H9 (cell line): Measurements from ENCODE around the gene ARHGEF33. TPM values are rescaled to one million over a fixed set of nuclear protein-coding genes. Genes with fewer than 3 reads are reported as not detected.

Source experiments
- DNase-seq: peaks from one replicate; pipeline ENCODE4 v3.0.0-alpha.2; 2017
- H2AFZ ChIP-seq: one replicate; pipeline ENCODE4 v1.6.1; 2013; ENCODE audit warnings: mild to moderate bottlenecking, low read length, control low read depth, moderate library complexity
- H2AK5ac ChIP-seq: 2 replicates; pipeline ENCODE4 v1.6.1; 2013; ENCODE audit warnings: low read length, control low read depth, mixed read lengths; ENCODE audit not compliant: insufficient read length
- H2BK120ac ChIP-seq: one replicate; pipeline ENCODE4 v1.6.1; 2013; ENCODE audit warnings: low read depth, mild to moderate bottlenecking, low read length, control low read depth, inconsistent platforms; ENCODE audit not compliant: poor library complexity, severe bottlenecking
- H2BK12ac ChIP-seq: 2 replicates; pipeline ENCODE4 v1.6.1; 2013; ENCODE audit warnings: low read length, control low read depth, mixed read lengths, low read depth; ENCODE audit not compliant: insufficient read length
- H2BK15ac ChIP-seq: 2 replicates; pipeline ENCODE4 v1.6.1; 2013; ENCODE audit warnings: low read depth, low read length, control low read depth
- H2BK20ac ChIP-seq: one replicate; pipeline ENCODE4 v1.6.1; 2013; ENCODE audit warnings: low read depth, mild to moderate bottlenecking, low read length, control low read depth, inconsistent platforms; ENCODE audit not compliant: poor library complexity, severe bottlenecking
- H2BK5ac ChIP-seq: 2 replicates; pipeline ENCODE4 v1.6.1; 2013; ENCODE audit warnings: low read length, control low read depth, mixed read lengths; ENCODE audit not compliant: insufficient read length
- H3K14ac ChIP-seq: 2 replicates; pipeline ENCODE4 v1.6.1; 2013; ENCODE audit warnings: low read length, control low read depth; ENCODE audit not compliant: insufficient read depth
- H3K18ac ChIP-seq: 2 replicates; pipeline ENCODE4 v1.6.1; 2013; ENCODE audit warnings: low read depth, mild to moderate bottlenecking, mixed read lengths, low read length, control low read depth; ENCODE audit not compliant: insufficient read length
- H3K23ac ChIP-seq: 2 replicates; pipeline ENCODE4 v1.6.1; 2013; ENCODE audit warnings: low read length, control low read depth, mixed read lengths, low read depth; ENCODE audit not compliant: insufficient read length
- H3K23me2 ChIP-seq: 2 replicates; pipeline ENCODE4 v1.6.1; 2013; ENCODE audit warnings: low read depth, mild to moderate bottlenecking, mixed read lengths, low read length, control low read depth; ENCODE audit not compliant: insufficient read length, poor library complexity, severe bottlenecking
- H3K27ac ChIP-seq: 2 replicates; pipeline ENCODE4 v1.5.1; 2013; ENCODE audit warnings: low read length, control low read depth, mixed read lengths, low read depth; ENCODE audit not compliant: insufficient read length
- H3K27me3 ChIP-seq: 2 replicates; pipeline ENCODE4 v1.6.1; 2013; ENCODE audit warnings: low read length, control low read depth, inconsistent platforms; ENCODE audit not compliant: insufficient read depth
- H3K4ac ChIP-seq: 2 replicates; pipeline ENCODE4 v1.6.1; 2013; ENCODE audit warnings: low read depth, mild to moderate bottlenecking, control low read depth, inconsistent platforms, low read length, moderate library complexity
- H3K4me1 ChIP-seq: 2 replicates; pipeline ENCODE4 v1.6.1; 2013; ENCODE audit warnings: low read length, control low read depth, inconsistent platforms; ENCODE audit not compliant: insufficient read depth
- H3K4me2 ChIP-seq: 2 replicates; pipeline ENCODE4 v1.6.1; 2013; ENCODE audit warnings: low read length, control low read depth, mixed read lengths; ENCODE audit not compliant: insufficient read length, insufficient read depth
- H3K56ac ChIP-seq: 2 replicates; pipeline ENCODE4 v1.6.1; 2013; ENCODE audit warnings: low read depth, mild to moderate bottlenecking, mixed read lengths, low read length, control low read depth; ENCODE audit not compliant: insufficient read length
- H3K79me1 ChIP-seq: 2 replicates; pipeline ENCODE4 v1.6.1; 2013; ENCODE audit warnings: low read depth, mild to moderate bottlenecking, moderate library complexity, low read length, control low read depth, inconsistent platforms; ENCODE audit not compliant: insufficient read depth, poor library complexity, severe bottlenecking
- H3K79me2 ChIP-seq: 2 replicates; pipeline ENCODE4 v1.6.1; 2013; ENCODE audit warnings: low read length, control low read depth, inconsistent platforms; ENCODE audit not compliant: insufficient read depth
- H3K9ac ChIP-seq: 2 replicates; pipeline ENCODE4 v1.6.1; 2013; ENCODE audit warnings: low read length, control low read depth, mixed read lengths; ENCODE audit not compliant: insufficient read length; ENCODE audit errors: extremely low read depth
- H3K9me3 ChIP-seq: one replicate; pipeline ENCODE4 v1.6.1; 2013; ENCODE audit warnings: low read depth, low read length, inconsistent platforms; ENCODE audit not compliant: control insufficient read depth
- H3T11ph ChIP-seq: one replicate; pipeline ENCODE4 v1.6.1; 2013; ENCODE audit warnings: mild to moderate bottlenecking, low read length, control low read depth, inconsistent platforms
- H4K20me1 ChIP-seq: one replicate; pipeline ENCODE4 v1.6.1; 2013; ENCODE audit not compliant: control insufficient read depth, insufficient read length, insufficient read depth
- H4K5ac ChIP-seq: 2 replicates; pipeline ENCODE4 v1.6.1; 2013; ENCODE audit warnings: low read depth, mild to moderate bottlenecking, mixed read lengths, low read length, control low read depth; ENCODE audit not compliant: insufficient read length
- H4K8ac ChIP-seq: replicated peaks from 2 replicates; pipeline ENCODE4 v1.6.1; 2013; ENCODE audit warnings: low read length, control low read depth, mixed read lengths, low read depth; ENCODE audit not compliant: insufficient read length
- H4K91ac ChIP-seq: 2 replicates; pipeline ENCODE4 v1.6.1; 2013; ENCODE audit warnings: low read depth, mild to moderate bottlenecking, moderate library complexity, mixed read lengths, low read length, control low read depth; ENCODE audit not compliant: insufficient read length
- H3K27ac Mint-ChIP-seq, 3 experiments: 2 replicates in 2 of 3; 3 replicates in 1 of 3; pipeline ENCODE4 v1.8.0; 2020 to 2021; ENCODE audit warnings: mixed read lengths in 3 of 3, mild to moderate bottlenecking in 1 of 3, moderate library complexity in 1 of 3
- H3K27me3 Mint-ChIP-seq: 2 replicates; pipeline ENCODE4 v1.8.0; 2021; ENCODE audit warnings: low read depth, mild to moderate bottlenecking, moderate library complexity, mixed read lengths
- H3K36me3 Mint-ChIP-seq, 3 experiments: 2 replicates in 2 of 3; 3 replicates in 1 of 3; pipeline ENCODE4 v1.8.0; 2020 to 2021; ENCODE audit warnings: low read depth in 3 of 3, mixed read lengths in 3 of 3; ENCODE audit not compliant: insufficient read depth in 1 of 3
- H3K4me1 Mint-ChIP-seq, 2 experiments: 2 replicates each; pipeline ENCODE4 v1.8.0; 2020; ENCODE audit warnings: mixed read lengths in 2 of 2
- H3K4me3 Mint-ChIP-seq, 2 experiments: 2 replicates in 1 of 2; 3 replicates in 1 of 2; pipeline ENCODE4 v1.8.0; 2020 to 2021; ENCODE audit warnings: mild to moderate bottlenecking in 2 of 2, mixed read lengths in 2 of 2, moderate library complexity in 1 of 2
- H3K9me3 Mint-ChIP-seq, 2 experiments: 2 replicates in 1 of 2; 3 replicates in 1 of 2; pipeline ENCODE4 v1.8.0; 2020; ENCODE audit warnings: mild to moderate bottlenecking in 2 of 2, mixed read lengths in 2 of 2, moderate library complexity in 1 of 2
- CTCF ChIP-seq: fragments of 200-600 bp; sonication (generic); conservative IDR thresholded peaks from 3 replicates; pipeline ENCODE4 v1.8.0; 2021; ENCODE audit warnings: antibody characterized with exemption, mild to moderate bottlenecking
- WGBS: extraction: QIAGEN DNeasy Blood & Tissue Kit; methylation state at CpG from one replicate; pipeline ENCODE4 v1.1.7; 2013; ENCODE audit warnings: missing lambda C conversion rate, low lambda C conversion rate, mixed read lengths; ENCODE audit not compliant: insufficient read length; ENCODE audit errors: extremely low coverage; 5-methylcytosine and 5-hydroxymethylcytosine counted together
- total RNA-seq: library from RNA; stranded (reverse); gene quantifications from 2 replicates; pipeline ENCODE4 v1.2.1, GENCODE V29; 2021

Gene ARHGEF33
- total RNA-seq, 1 experiment from 2014 or later, result 0.92 TPM

- H3K9me3 Mint-ChIP-seq, result no peaks in the 10 kb centered on the region
- Histone ChIP-seq H4K20me1 (no peaks in the 10 kb centered on the region), H3K79me2 (no peaks in the 10 kb centered on the region), H4K5ac (no peak overlapping the region), H3K27me3 (no peaks in the 10 kb centered on the region), H3K14ac (no peak overlapping the region), H2AK5ac (no peak overlapping the region), H3K18ac (no peak overlapping the region), H2BK20ac (no peak overlapping the region), H3K56ac (no peak overlapping the region), H3K23me2 (no peaks in the 10 kb centered on the region), H3K4me1 (peaks cover 4% of the 10 kb centered on the region), H3K9ac (no peak overlapping the region), H3K4me2 (no peak overlapping the region), H3K4ac (no peak overlapping the region), H2BK5ac (no peak overlapping the region), H2BK120ac (no peak overlapping the region), H2BK15ac (no peak overlapping the region), H4K91ac (no peak overlapping the region), H2AFZ (no peak overlapping the region), H3K23ac (no peak overlapping the region), H3T11ph (no peak overlapping the region), H3K9me3 (no peaks in the 10 kb centered on the region), H2BK12ac (no peak overlapping the region), H4K8ac (no peak overlapping the region), H3K27ac (no peak overlapping the region), H3K79me1 (no peaks in the 10 kb centered on the region)
- H3K4me1 Mint-ChIP-seq, result peaks cover 13 to 19% of the 10 kb centered on the region in 2 experiments
- no peak for TF ChIP-seq CTCF
- WGBS, result no CpG with 5 or more reads among the region's 5 CpGs
- no peak overlapping the region for H3K4me3 Mint-ChIP-seq
- no peaks in the 10 kb centered on the region for H3K36me3 Mint-ChIP-seq
- H3K27me3 Mint-ChIP-seq, result no peaks in the 10 kb centered on the region
- no peak for DNase-seq
- no peak overlapping the region; a peak in 1 of 7 replicates for H3K27ac Mint-ChIP-seq
Measured at GRCh38 chr2:38978296-38978903, 88.7 kb downstream of the ARHGEF33 start.
